A549 (cell line): Measurements from ENCODE around the gene CHD6.

Experiments used
- CHD2 ChIP-seq: fragments of 150-350 bp; IDR thresholded peaks from 2 replicates; pipeline ENCODE4 v1.6.1; 2014; ENCODE audit warnings: low read length; ENCODE audit not compliant: partially characterized antibody
- CHD4 ChIP-seq: fragments of 200-600 bp; sonication (generic); IDR thresholded peaks from 2 replicates; pipeline ENCODE4 v1.6.1; 2016; ENCODE audit warnings: antibody characterized with exemption, mild to moderate bottlenecking, borderline replicate concordance
- EP300 ChIP-seq, 2 experiments: fragments of >200 bp; sonication (Bioruptor Twin); formaldehyde crosslinking; IDR thresholded peaks; 2 replicates in 1 of 2; 3 replicates in 1 of 2; pipeline ENCODE4 v1.6.1; 2016 to 2017
- ESRRA ChIP-seq: fragments of 150-350 bp; IDR thresholded peaks from 2 replicates; pipeline ENCODE4 v1.6.1; 2014; ENCODE audit warnings: mild to moderate bottlenecking, low read length, borderline replicate concordance
- FOSL2 ChIP-seq, 2 experiments: fragments of 450-650 bp in 1 of 2; fragments of >200 bp in 1 of 2; sonication (Bioruptor Twin) in 1 of 2; formaldehyde crosslinking; IDR thresholded peaks; 2 replicates each; pipeline versions ENCODE4 v1.5.0 to v1.6.1; 2016 to 2020; ENCODE audit warnings: mild to moderate bottlenecking in 1 of 2, moderate library complexity in 1 of 2
- HDAC2 ChIP-seq: fragments of 200-600 bp; sonication (generic); IDR thresholded peaks from 2 replicates; pipeline ENCODE4 v1.6.1; 2016
- HOXA7 ChIP-seq: fragments of 250-450 bp; sonication (Bioruptor Pico); IDR thresholded peaks from 2 replicates; pipeline ENCODE4 v1.5.0; 2020; ENCODE audit warnings: mild to moderate bottlenecking, moderate library complexity
- POLR2A ChIP-seq: IDR thresholded peaks from 2 replicates; pipeline ENCODE4 v1.6.1; 2012; ENCODE audit warnings: mild to moderate bottlenecking, low read length
- TF ChIP-seq, protein P1 (sequence below): fragments of >200 bp; sonication (Bioruptor Twin); formaldehyde crosslinking; IDR thresholded peaks from 3 replicates; pipeline ENCODE4 v1.6.1; 2016
- TF ChIP-seq, protein P2 (sequence below): fragments of >200 bp; sonication (Bioruptor Twin); formaldehyde crosslinking; IDR thresholded peaks from 3 replicates; pipeline ENCODE4 v1.5.1; 2016

DNA sequence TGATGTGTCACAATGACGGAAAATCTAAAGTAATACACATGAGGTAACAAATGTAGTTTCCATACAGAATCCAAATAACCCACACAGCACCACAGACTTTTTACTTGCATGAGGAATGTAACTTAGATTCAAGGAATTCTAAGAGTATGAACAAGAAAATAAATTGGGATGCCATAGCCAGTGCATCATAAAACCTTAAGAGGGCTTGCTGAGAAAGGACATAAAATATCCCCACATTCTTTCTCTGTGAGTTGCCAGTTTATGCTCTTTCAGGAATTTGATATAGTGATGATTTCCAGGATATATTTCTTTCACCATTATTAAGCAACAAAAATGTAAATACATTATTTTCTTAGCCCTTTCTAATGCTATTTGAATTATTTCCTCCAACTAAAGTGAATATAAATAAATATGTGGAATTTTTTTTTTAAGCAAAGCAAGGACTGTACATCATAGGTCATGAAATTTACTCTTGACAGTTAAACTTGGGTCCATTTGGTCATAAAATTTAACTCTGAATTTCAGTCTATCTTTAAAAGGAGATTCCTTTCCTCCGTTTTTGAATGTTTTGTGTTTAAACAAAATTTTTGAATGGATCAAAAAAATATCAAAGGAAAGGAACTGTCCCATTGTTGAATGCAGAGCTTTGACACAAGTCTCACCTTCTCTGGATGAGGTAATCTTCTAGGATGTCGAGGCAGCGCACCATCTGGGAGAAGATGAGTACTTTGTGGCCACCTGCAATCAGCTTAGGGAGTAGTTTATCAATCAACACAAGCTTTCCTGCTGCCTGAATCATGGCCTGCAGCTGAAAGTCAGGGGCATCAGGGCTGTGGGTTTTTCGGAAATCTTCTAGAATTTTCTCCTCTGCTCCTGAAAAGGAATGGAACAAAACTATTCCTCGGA is 135.3 kb downstream of the CHD6 start:
- TF ChIP-seq, protein P1, sequence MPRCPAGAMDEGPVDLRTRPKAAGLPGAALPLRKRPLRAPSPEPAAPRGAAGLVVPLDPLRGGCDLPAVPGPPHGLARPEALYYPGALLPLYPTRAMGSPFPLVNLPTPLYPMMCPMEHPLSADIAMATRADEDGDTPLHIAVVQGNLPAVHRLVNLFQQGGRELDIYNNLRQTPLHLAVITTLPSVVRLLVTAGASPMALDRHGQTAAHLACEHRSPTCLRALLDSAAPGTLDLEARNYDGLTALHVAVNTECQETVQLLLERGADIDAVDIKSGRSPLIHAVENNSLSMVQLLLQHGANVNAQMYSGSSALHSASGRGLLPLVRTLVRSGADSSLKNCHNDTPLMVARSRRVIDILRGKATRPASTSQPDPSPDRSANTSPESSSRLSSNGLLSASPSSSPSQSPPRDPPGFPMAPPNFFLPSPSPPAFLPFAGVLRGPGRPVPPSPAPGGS = no peak
- TF ChIP-seq CHD2 (no peak), POLR2A (no peak), CHD4 (no peak), FOSL2 (IDR thresholded peaks at IDR 0.05) (no peak), FOSL2 (CRISPR knock-in tag; IDR thresholded peaks at IDR 0.05) (0 out of 2 replicates have a peak, but pooled peaks have one; percentile 5), ESRRA (no peak), HOXA7 (no peak), EP300 (IDR thresholded peaks at IDR 0.05) (peak in 1 of 2 experiments; percentile 44; a peak in 1 of 5 replicates), HDAC2 (no peak)
- TF ChIP-seq, protein P2, sequence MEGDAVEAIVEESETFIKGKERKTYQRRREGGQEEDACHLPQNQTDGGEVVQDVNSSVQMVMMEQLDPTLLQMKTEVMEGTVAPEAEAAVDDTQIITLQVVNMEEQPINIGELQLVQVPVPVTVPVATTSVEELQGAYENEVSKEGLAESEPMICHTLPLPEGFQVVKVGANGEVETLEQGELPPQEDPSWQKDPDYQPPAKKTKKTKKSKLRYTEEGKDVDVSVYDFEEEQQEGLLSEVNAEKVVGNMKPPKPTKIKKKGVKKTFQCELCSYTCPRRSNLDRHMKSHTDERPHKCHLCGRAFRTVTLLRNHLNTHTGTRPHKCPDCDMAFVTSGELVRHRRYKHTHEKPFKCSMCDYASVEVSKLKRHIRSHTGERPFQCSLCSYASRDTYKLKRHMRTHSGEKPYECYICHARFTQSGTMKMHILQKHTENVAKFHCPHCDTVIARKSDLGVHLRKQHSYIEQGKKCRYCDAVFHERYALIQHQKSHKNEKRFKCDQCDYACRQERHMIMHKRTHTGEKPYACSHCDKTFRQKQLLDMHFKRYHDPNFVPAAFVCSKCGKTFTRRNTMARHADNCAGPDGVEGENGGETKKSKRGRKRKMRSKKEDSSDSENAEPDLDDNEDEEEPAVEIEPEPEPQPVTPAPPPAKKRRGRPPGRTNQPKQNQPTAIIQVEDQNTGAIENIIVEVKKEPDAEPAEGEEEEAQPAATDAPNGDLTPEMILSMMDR = no peak
